ENCODE data around the gene SORBS2. TPM values are rescaled to one million over a fixed set of nuclear protein-coding genes. Genes with fewer than 3 reads are reported as not detected.
"Not testable (repeated sequence)": the region's sequence is repeated elsewhere in the genome, so short reads cannot be mapped to it uniquely, and the experiment has no call there.

SORBS2 gene
- total RNA-seq, 1 experiment from 2014 or later: 0.34 TPM

DNA sequence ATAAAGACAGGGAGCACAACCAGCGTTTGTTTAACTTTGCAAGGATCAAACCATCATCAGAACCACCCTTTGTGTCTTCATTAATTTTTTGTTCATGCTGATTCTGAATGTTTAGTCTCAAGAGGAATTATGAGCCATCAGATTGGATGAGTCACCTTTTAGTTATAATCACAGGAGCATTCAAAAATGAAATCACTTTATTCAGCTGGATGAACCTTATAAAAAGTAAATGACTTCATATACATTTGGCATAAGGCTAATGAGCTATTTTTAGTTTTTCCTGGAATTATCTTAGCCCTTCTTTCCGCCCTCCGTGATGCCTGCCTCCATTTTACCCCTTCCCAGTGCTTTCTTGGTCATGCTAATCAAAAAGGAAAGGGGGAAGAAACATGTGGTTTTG lies 103.6 kb downstream of the SORBS2 start:
- ChIA-PET POLR2A (no interaction called here), CTCF (no interaction called here), RAD21 (ENCODE audit: low non-redundant PET in 1 of 2, low total read pairs in 2 of 2, uncharacterized antibody in 2 of 2, unreplicated experiment in 2 of 2) (no interaction called here)
- no peak overlapping the region for H3K4me3 ChIP-seq (replicated peaks in 1 of 2; ENCODE audit: low read depth in 1 of 2, low read length in 2 of 2)
- no peaks in the 10 kb centered on the region for H3K9me3 ChIP-seq (ENCODE audit: control insufficient read depth in 1 of 2, insufficient read depth in 1 of 2, low read depth in 1 of 2, low read length in 2 of 2)
- H3K27ac ChIP-seq (ENCODE audit: low read depth, low read length): no peak overlapping the region
- H3K36me3 ChIP-seq (ENCODE audit: control insufficient read depth in 1 of 2, insufficient read depth in 2 of 2, low read length in 2 of 2): no peaks in the 10 kb centered on the region
- DNase-seq (ENCODE audit: low read depth, low spot score) (no peak), ATAC-seq (no peak)
- H3K4me2 ChIP-seq (ENCODE audit: low read length): no peak overlapping the region
- no peaks in the 10 kb centered on the region for H4K20me1 ChIP-seq (ENCODE audit: insufficient read depth)
- intact Hi-C loops (cut with micrococcal nuclease): no loop called here
- no peak overlapping the region for H3K9ac ChIP-seq (ENCODE audit: low read length)
- BruUV-seq (replicated peaks): no TSS peak
- no peak overlapping the region for H2AFZ ChIP-seq (ENCODE audit: low read depth, low read length, poor library complexity, severe bottlenecking)
- H3K9me2 ChIP-seq (ENCODE audit: insufficient read depth): no peaks in the 10 kb centered on the region
- no peaks in the 10 kb centered on the region for H3K4me1 ChIP-seq (ENCODE audit: control insufficient read depth in 1 of 2, insufficient read depth in 2 of 2, low read length in 2 of 2)
- TF ChIP-seq SP1 (IDR thresholded peaks at IDR 0.05; ENCODE audit: low read depth) (no peak), CEBPB (IDR thresholded peaks at IDR 0.05; ENCODE audit: low read depth) (no peak), RAD21 (IDR thresholded peaks at IDR 0.05; ENCODE audit: low read depth) (no peak)
- H3K79me2 ChIP-seq (ENCODE audit: insufficient read depth, low read length): no peaks in the 10 kb centered on the region
- no peaks in the 10 kb centered on the region for H3K27me3 ChIP-seq (ENCODE audit: insufficient read depth, low read length)

DNA sequence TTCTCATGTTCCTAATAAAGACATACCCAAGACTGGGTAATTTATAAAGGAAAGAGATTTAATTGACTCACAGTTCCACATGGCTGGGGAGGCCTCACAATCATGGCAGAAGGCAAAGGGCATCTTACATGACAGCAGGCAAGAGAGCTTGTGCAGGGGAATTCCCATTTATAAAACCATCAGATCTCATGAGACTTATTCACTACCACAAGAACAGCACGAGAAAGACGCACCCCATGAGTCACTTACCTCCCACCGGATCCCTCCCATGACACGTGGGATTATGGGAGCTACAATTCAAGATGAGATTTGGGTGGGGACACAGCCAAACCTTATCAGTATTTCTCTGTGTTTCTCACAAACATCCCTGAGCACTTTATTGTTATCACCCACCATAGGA lies 104.4 kb downstream of the SORBS2 start:
- H3K9ac ChIP-seq (ENCODE audit: low read length); BruUV-seq (replicated peaks); H3K4me2 ChIP-seq (ENCODE audit: low read length); RAD21 ChIA-PET (ENCODE audit: low non-redundant PET in 1 of 2, low total read pairs in 2 of 2, uncharacterized antibody in 2 of 2, unreplicated experiment in 2 of 2); H4K20me1 ChIP-seq (ENCODE audit: insufficient read depth); H3K36me3 ChIP-seq (ENCODE audit: control insufficient read depth in 1 of 2, insufficient read depth in 2 of 2, low read length in 2 of 2); ATAC-seq; H3K4me1 ChIP-seq (ENCODE audit: control insufficient read depth in 1 of 2, insufficient read depth in 2 of 2, low read length in 2 of 2); DNase-seq (ENCODE audit: low read depth, low spot score); POLR2A ChIA-PET; H3K79me2 ChIP-seq (ENCODE audit: insufficient read depth, low read length); H3K27me3 ChIP-seq (ENCODE audit: insufficient read depth, low read length); CTCF ChIA-PET; H2AFZ ChIP-seq (ENCODE audit: low read depth, low read length, poor library complexity, severe bottlenecking); intact Hi-C loops (cut with micrococcal nuclease); H3K4me3 ChIP-seq (replicated peaks in 1 of 2; ENCODE audit: low read depth in 1 of 2, low read length in 2 of 2); H3K9me3 ChIP-seq (ENCODE audit: control insufficient read depth in 1 of 2, insufficient read depth in 1 of 2, low read depth in 1 of 2, low read length in 2 of 2); H3K27ac ChIP-seq (ENCODE audit: low read depth, low read length); H3K9me2 ChIP-seq (ENCODE audit: insufficient read depth): not testable (repeated sequence)

DNA sequence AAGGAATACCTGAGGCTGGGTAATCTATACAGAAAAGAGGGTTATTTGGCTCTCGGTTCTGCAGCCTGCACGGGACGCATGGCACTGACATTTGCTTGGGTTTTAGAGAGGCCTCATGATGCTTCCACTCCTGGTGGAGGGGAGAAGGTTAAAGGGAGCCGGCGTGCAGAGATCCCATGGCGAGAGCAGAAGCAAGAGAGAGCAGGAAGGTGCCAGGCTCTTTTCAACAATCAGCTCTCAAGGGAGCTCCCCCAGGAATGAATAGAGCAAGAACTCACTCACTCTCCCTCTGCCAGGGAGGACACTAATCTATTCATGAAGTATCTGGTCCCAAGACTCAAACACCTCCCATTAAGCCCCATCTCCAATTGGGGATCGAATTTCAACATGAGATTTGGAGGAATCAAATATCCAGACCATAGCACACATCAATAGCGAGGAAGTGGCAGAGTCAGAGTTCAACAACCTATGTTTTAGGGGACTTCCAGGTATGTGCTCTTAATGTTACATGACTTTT lies 109.8 kb downstream of the SORBS2 start:
- BruUV-seq (replicated peaks): no TSS peak
- RAD21 ChIA-PET (ENCODE audit: low non-redundant PET in 1 of 2, low total read pairs in 2 of 2, uncharacterized antibody in 2 of 2, unreplicated experiment in 2 of 2): no interaction called here
- no peaks in the 10 kb centered on the region for H3K79me2 ChIP-seq (ENCODE audit: insufficient read depth, low read length)
- no peak overlapping the region for H3K4me2 ChIP-seq (ENCODE audit: low read length)
- no peaks in the 10 kb centered on the region for H3K27me3 ChIP-seq (ENCODE audit: insufficient read depth, low read length)
- H4K20me1 ChIP-seq (ENCODE audit: insufficient read depth): no peaks in the 10 kb centered on the region
- H3K9me3 ChIP-seq (ENCODE audit: control insufficient read depth in 1 of 2, insufficient read depth in 1 of 2, low read depth in 1 of 2, low read length in 2 of 2): no peaks in the 10 kb centered on the region
- POLR2A ChIA-PET: no interaction called here
- no peak overlapping the region for H2AFZ ChIP-seq (ENCODE audit: low read depth, low read length, poor library complexity, severe bottlenecking)
- CTCF ChIA-PET: no interaction called here
- H3K9me2 ChIP-seq (ENCODE audit: insufficient read depth): no peaks in the 10 kb centered on the region
- no peak overlapping the region for H3K9ac ChIP-seq (ENCODE audit: low read length)
- DNase-seq (ENCODE audit: low read depth, low spot score) (no peak), ATAC-seq (no peak)
- intact Hi-C loops (cut with micrococcal nuclease): no loop called here
- TF ChIP-seq CBX3 (IDR thresholded peaks at IDR 0.05; ENCODE audit: low read depth): no peak
- TF ChIP-seq, protein P1, sequence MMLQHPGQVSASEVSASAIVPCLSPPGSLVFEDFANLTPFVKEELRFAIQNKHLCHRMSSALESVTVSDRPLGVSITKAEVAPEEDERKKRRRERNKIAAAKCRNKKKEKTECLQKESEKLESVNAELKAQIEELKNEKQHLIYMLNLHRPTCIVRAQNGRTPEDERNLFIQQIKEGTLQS (IDR thresholded peaks at IDR 0.05): no peak
- TF ChIP-seq, protein P2, sequence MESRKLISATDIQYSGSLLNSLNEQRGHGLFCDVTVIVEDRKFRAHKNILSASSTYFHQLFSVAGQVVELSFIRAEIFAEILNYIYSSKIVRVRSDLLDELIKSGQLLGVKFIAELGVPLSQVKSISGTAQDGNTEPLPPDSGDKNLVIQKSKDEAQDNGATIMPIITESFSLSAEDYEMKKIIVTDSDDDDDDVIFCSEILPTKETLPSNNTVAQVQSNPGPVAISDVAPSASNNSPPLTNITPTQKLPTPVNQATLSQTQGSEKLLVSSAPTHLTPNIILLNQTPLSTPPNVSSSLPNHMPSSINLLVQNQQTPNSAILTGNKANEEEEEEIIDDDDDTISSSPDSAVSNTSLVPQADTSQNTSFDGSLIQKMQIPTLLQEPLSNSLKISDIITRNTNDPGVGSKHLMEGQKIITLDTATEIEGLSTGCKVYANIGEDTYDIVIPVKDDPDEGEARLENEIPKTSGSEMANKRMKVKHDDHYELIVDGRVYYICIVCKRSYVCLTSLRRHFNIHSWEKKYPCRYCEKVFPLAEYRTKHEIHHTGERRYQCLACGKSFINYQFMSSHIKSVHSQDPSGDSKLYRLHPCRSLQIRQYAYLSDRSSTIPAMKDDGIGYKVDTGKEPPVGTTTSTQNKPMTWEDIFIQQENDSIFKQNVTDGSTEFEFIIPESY (IDR thresholded peaks at IDR 0.05; ENCODE audit: extremely low read depth, insufficient replicate concordance, low read length): no peak
- H3K4me3 ChIP-seq (replicated peaks in 1 of 2; ENCODE audit: low read depth in 1 of 2, low read length in 2 of 2): no peak overlapping the region
- no peaks in the 10 kb centered on the region for H3K36me3 ChIP-seq (ENCODE audit: control insufficient read depth in 1 of 2, insufficient read depth in 2 of 2, low read length in 2 of 2)
- no peaks in the 10 kb centered on the region for H3K4me1 ChIP-seq (ENCODE audit: control insufficient read depth in 1 of 2, insufficient read depth in 2 of 2, low read length in 2 of 2)
- no peak overlapping the region for H3K27ac ChIP-seq (ENCODE audit: low read depth, low read length)
